ENCODE results near the gene CEBPA.

The CEBPA gene

DNA sequence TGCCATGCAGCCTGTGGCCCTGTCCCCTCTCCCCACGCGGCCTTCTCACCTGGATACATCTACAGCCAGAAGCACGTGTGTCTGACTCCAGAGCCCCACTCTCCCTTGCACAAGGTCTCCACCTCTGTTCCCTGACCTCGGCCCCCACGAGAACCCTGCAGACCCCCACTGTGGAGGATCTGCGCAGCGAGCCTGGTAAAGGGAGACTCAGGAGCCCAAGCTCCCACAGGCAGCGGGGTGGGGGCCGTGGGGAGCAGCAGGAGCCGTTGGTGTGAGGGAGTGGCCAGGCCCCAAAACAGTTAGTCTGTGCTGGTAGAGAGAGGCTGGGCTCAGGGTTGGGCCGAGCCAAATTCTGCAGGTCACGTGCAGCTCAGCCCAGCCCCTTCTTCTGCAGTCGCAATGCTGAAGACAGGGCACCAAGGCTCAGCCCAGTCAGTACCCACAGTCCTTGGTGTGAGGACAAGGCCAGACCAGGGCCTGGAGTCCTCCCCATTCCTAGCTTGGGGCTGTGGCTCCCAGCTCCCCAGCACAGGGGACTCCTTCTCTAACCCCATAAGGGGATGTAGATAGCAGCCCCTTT is 48.0 kb downstream of the CEBPA start:
- Histone ChIP-seq H3K36me3 (ENCODE audit: control insufficient read depth in 5 of 5, insufficient read depth in 5 of 5, low read length in 5 of 5) (no peaks in the 10 kb centered on the region), H3K9me3 (ENCODE audit: control insufficient read depth in 5 of 5, low read length in 5 of 5) (peaks cover 0 to 12% (median 5%) of the 10 kb centered on the region in 5 donors), H3K4me3 (ENCODE audit: low read depth in 1 of 5, low read length in 5 of 5) (no peak overlapping the region), H3K4me1 (ENCODE audit: control insufficient read depth in 5 of 5, insufficient read depth in 5 of 5, low read length in 5 of 5) (peaks cover 1 to 33% (median 18%) of the 10 kb centered on the region in 5 donors), H3K9ac (ENCODE audit: low read length in 5 of 5) (no peak overlapping the region), H3K27ac (ENCODE audit: low read depth, low read length) (no peak overlapping the region), H3K27me3 (ENCODE audit: control insufficient read depth in 5 of 5, insufficient read depth in 4 of 5, low read length in 5 of 5) (peaks cover 0 to 6% (median 0%) of the 10 kb centered on the region in 5 donors)

DNA sequence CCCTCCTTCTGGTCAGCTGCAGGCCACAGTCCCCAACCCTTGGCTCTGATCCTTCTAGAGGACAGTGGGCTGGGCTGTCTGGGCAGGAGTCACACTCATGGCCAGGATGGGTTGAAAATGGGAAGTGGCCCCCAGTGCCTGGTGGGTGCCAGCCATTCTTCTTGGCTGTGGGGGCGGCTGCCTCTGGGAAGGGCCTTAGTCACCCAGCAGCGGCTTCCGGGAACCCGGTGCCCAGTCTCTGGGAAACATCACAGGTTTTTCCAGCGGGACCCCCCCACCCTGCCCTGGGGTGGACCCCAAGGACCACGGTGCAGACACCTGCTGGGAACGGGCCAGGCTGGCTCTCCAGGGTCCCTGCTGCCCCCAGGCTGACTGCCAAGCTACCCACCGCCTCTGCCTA is 49.4 kb downstream of the CEBPA start:
- Histone ChIP-seq H3K9ac (ENCODE audit: low read length in 5 of 5) (no peak overlapping the region), H3K27me3 (ENCODE audit: control insufficient read depth in 5 of 5, insufficient read depth in 4 of 5, low read length in 5 of 5) (peaks cover 0 to 6% (median 0%) of the 10 kb centered on the region in 5 donors), H3K36me3 (ENCODE audit: control insufficient read depth in 5 of 5, insufficient read depth in 5 of 5, low read length in 5 of 5) (no peaks in the 10 kb centered on the region), H3K9me3 (ENCODE audit: control insufficient read depth in 5 of 5, low read length in 5 of 5) (peaks cover 0 to 7% (median 5%) of the 10 kb centered on the region in 5 donors), H3K4me1 (ENCODE audit: control insufficient read depth in 5 of 5, insufficient read depth in 5 of 5, low read length in 5 of 5) (peaks cover 1 to 47% (median 32%) of the 10 kb centered on the region in 5 donors), H3K27ac (ENCODE audit: low read depth, low read length) (no peak overlapping the region), H3K4me3 (ENCODE audit: low read depth in 1 of 5, low read length in 5 of 5) (no peak overlapping the region)

DNA sequence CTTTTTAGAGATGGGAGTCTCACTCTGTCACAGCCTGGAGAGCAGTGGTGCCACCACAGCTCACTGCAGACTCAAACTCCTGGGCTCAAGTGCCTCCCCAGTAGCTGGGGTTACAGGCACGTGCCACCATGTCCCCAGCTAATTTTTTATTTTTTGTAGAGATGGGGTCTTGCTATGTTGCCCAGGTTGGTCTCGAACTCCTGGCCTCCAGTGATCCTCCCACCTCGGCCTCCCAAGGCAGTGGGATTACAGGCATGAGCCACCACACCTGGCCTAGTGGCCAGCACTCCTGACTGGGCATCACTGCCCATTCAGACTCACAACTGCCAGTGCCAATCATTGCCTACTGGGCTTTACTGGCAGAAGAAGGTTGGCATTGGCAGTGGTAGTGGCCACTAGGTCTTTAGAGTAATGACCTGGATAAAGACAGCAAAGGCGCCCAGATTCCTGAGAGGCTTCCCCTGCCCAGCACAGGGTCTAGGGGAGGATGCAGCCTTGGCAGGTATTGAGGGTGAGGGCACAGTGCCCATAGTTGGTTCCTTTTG is 49.8 kb downstream of the CEBPA start:
- Histone ChIP-seq H3K27me3 (ENCODE audit: control insufficient read depth in 5 of 5, insufficient read depth in 4 of 5, low read length in 5 of 5) (peaks cover 0 to 6% (median 0%) of the 10 kb centered on the region in 5 donors), H3K4me3 (ENCODE audit: low read depth in 1 of 5, low read length in 5 of 5) (no peak overlapping the region), H3K4me1 (ENCODE audit: control insufficient read depth in 5 of 5, insufficient read depth in 5 of 5, low read length in 5 of 5) (peaks cover 1 to 52% (median 34%) of the 10 kb centered on the region in 5 donors)

DNA sequence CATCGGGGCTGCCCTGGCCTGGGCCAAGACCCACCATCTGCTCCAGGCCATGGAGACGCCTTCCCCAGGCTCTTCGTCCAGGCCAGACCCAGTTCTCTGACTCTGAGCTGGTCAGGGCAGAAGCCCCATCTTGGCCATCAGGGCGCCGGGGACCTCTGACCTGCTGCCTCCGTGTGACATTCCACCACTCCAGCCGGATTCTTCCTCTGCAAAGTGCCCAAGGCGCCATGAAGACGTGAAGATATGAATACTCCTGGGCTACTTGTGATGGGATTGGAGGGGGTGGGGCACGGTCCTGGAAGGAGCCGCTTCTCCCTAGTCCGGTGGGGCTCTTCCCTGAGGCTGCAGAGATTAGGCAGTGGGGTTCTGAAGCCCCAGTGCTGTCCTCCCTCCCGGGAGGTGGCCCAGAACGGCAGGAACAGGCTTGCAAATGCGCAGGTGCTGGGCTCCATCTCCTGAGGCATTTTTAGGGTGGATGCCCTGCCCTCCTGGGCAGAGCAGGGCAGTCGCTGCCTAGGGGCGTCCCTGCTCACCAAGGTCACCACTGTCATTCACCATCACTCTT is 50.7 kb downstream of the CEBPA start:
- peaks cover 0 to 6% (median 0%) of the 10 kb centered on the region in 5 donors for H3K27me3 ChIP-seq (ENCODE audit: control insufficient read depth in 5 of 5, insufficient read depth in 4 of 5, low read length in 5 of 5)
- H3K9me3 ChIP-seq (ENCODE audit: control insufficient read depth in 5 of 5, low read length in 5 of 5), result no peaks in the 10 kb centered on the region
- no peaks in the 10 kb centered on the region for H3K36me3 ChIP-seq (ENCODE audit: control insufficient read depth in 5 of 5, insufficient read depth in 5 of 5, low read length in 5 of 5)
- peaks cover 1 to 61% (median 40%) of the 10 kb centered on the region in 5 donors for H3K4me1 ChIP-seq (ENCODE audit: control insufficient read depth in 5 of 5, insufficient read depth in 5 of 5, low read length in 5 of 5)
- no peak overlapping the region for H3K4me3 ChIP-seq (ENCODE audit: low read depth in 1 of 5, low read length in 5 of 5)
- H3K27ac ChIP-seq (ENCODE audit: low read depth, low read length), result no peak overlapping the region
- no peak overlapping the region for H3K9ac ChIP-seq (ENCODE audit: low read length in 5 of 5)

More for the DNA sequence above, 49.8 kb downstream of the CEBPA start:
- Histone ChIP-seq H3K9me3 (ENCODE audit: control insufficient read depth in 5 of 5, low read length in 5 of 5) (peaks cover 0 to 2% (median 1%) of the 10 kb centered on the region in 5 donors), H3K36me3 (ENCODE audit: control insufficient read depth in 5 of 5, insufficient read depth in 5 of 5, low read length in 5 of 5) (no peaks in the 10 kb centered on the region), H3K27ac (ENCODE audit: low read depth, low read length) (no peak overlapping the region), H3K9ac (ENCODE audit: low read length in 5 of 5) (no peak overlapping the region)

DNA sequence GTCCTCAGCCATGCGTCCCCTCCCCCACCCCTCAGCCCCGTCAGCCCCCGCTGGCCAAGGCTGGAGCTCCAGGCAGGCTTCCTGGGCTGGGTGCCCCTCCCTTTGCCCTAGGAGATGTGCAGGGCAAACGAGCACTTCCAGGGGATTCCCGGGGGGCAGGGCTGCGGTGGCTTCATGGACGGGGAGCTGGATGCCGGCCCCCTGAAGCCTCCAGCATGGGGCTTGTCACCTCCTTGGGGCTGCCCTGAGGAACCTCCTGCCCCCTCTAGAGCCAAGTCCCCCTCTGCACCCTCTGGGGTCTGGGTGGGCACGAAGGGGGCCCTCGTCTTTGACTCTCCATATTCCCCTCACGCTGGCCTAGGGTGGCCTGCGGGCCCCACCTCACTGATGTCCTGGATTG is 51.3 kb downstream of the CEBPA start:
- H3K36me3 ChIP-seq (ENCODE audit: control insufficient read depth in 5 of 5, insufficient read depth in 5 of 5, low read length in 5 of 5), result no peaks in the 10 kb centered on the region
- H3K9ac ChIP-seq (ENCODE audit: low read length in 5 of 5), result no peak overlapping the region
- peaks cover 1 to 62% (median 45%) of the 10 kb centered on the region in 5 donors for H3K4me1 ChIP-seq (ENCODE audit: control insufficient read depth in 5 of 5, insufficient read depth in 5 of 5, low read length in 5 of 5)
- H3K27me3 ChIP-seq (ENCODE audit: control insufficient read depth in 5 of 5, insufficient read depth in 4 of 5, low read length in 5 of 5), result peaks cover 0 to 6% (median 0%) of the 10 kb centered on the region in 5 donors
- peaks cover 0 to 4% (median under 1%) of the 10 kb centered on the region in 5 donors for H3K9me3 ChIP-seq (ENCODE audit: control insufficient read depth in 5 of 5, low read length in 5 of 5)
- H3K4me3 ChIP-seq (ENCODE audit: low read depth in 1 of 5, low read length in 5 of 5), result no peak overlapping the region
- H3K27ac ChIP-seq (ENCODE audit: low read depth, low read length), result no peak overlapping the region

DNA sequence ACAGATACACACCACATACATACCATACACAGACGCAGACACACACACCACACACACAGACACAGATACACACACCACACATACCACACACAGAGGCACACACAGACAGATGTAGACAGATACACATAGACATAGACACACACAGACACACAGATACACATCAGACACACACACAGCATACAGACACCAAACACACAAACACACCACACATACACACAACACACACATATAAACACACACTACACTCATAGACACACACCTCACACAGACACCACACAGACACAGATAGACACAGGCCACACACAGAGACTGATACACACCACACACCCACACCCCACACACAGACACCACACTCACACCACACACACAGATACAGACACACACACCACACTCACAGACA is 51.8 kb downstream of the CEBPA start:
- Histone ChIP-seq H3K4me1 (ENCODE audit: control insufficient read depth in 5 of 5, insufficient read depth in 5 of 5, low read length in 5 of 5) (peaks cover 1 to 62% (median 46%) of the 10 kb centered on the region in 5 donors), H3K27ac (ENCODE audit: low read depth, low read length) (no peak overlapping the region), H3K4me3 (ENCODE audit: low read depth in 1 of 5, low read length in 5 of 5) (no peak overlapping the region), H3K36me3 (ENCODE audit: control insufficient read depth in 5 of 5, insufficient read depth in 5 of 5, low read length in 5 of 5) (no peaks in the 10 kb centered on the region), H3K27me3 (ENCODE audit: control insufficient read depth in 5 of 5, insufficient read depth in 4 of 5, low read length in 5 of 5) (peaks cover 0 to 6% (median 0%) of the 10 kb centered on the region in 5 donors), H3K9ac (ENCODE audit: low read length in 5 of 5) (no peak overlapping the region), H3K9me3 (ENCODE audit: control insufficient read depth in 5 of 5, low read length in 5 of 5) (peaks cover 0 to 10% (median 6%) of the 10 kb centered on the region in 5 donors)
